ENCODE measurements around the gene BMP2K. TPM values are rescaled to one million over a fixed set of nuclear protein-coding genes. Genes with fewer than 3 reads are reported as not detected.

Gene BMP2K
- total RNA-seq, 1 donor from 2014 or later, result 92.9 TPM

- no peak for ATAC-seq
Observed at GRCh38 chr4:78763251-78763650, 12.9 kb upstream of the BMP2K start.

DNA sequence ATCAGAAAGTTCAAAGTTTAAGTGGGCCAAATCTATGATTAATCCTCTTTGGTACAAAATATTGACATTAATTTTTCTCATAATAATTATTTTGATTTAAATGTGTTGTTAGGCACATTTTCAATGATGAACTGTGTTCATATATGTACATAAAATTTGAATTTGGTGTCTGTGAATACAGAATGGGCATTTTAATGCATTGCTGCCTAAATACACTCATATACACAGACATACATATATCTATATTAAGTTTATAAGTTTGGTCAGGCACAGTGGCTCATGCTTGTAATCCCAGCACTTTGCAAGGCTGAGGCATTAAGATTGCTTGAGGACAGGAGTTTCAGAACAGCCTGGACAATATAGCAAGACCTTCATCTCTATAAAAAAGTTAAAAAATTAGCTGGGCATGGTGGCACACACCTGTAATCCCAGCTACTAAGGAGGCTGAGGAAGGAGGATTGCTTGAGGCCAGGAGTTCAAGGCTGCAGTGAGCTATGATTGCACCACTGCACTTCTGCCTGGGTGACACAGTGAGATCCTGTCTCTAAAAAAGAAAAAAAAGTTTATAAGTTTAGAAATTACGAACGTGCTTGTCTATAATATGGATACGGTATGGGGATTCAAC, 12.3 kb upstream of the BMP2K start:
- no peak for DNase-seq (ENCODE audit: low spot score)
- no peak for ATAC-seq
- intact Hi-C loops (cut with DNase I), result no loop called here

More at GRCh38 chr4:78763251-78763650, 12.9 kb upstream of the BMP2K start:
- intact Hi-C loops (cut with DNase I), result no loop called here
- DNase-seq (ENCODE audit: low spot score), result no peak

- intact Hi-C loops (cut with DNase I), result no loop called here
- no peak for ATAC-seq
- DNase-seq (ENCODE audit: low spot score), result no peak
Observed at GRCh38 chr4:78764498-78764961, 11.6 kb upstream of the BMP2K start.

DNA sequence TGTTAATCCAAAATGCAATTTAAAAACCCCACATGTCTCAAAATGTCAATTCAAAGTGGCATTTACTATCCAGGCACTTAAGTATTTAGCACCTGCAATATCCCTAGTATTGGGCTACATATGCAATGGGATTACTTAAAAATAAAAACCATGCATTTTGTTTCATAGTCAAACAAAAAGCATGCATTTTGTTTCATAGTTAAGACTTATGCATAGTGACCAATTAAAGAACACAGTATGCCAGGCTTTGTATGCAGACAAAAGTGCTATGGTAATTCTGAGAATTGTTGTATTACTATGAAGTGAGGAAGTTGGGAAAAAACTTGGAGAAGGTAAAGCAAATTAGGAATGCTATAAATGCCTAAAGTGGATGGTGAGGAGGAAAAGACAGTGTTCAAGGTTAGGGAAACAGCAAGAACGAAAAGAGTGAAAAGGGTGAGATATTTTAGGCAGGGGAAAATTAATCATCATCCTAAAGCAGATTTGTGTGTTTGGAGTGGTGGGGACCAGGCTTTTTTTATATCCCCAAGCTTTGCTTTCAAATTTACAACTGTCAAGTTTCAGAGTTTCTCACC, 10.6 kb upstream of the BMP2K start:
- intact Hi-C loops (cut with DNase I), result no loop called here
- DNase-seq (ENCODE audit: low spot score), result no peak
- no peak for ATAC-seq

DNA sequence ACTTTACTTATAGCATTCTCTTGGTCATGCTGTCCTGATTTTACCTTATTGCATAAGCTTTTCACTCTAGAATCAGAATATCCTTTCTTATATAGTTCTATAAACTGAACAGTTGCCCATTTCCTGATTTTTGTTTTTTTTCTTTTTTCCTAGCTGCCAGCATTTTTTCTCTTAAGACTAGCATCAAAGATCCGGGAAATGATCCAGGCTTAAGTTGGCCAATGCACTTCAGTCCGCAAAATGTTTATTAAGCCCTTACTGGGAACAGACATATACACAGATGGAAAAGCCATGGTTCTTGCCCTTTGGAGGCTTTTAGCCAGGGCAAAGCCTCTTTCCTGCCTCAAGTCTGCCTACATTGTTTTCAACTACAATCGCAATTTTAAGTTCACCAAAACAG, 10.1 kb upstream of the BMP2K start:
- DNase-seq (ENCODE audit: low spot score) (no peak), ATAC-seq (no peak)
- intact Hi-C loops (cut with DNase I), result no loop called here

- no peak for DNase-seq (ENCODE audit: low spot score)
- intact Hi-C loops (cut with DNase I), result no loop called here
- ATAC-seq, result no peak
Observed at GRCh38 chr4:78766650-78767049, 9.5 kb upstream of the BMP2K start.

- DNase-seq (ENCODE audit: low spot score) (no peak), ATAC-seq (no peak)
- intact Hi-C loops (cut with DNase I), result no loop called here
Observed at GRCh38 chr4:78767350-78767749, 8.8 kb upstream of the BMP2K start.

DNA sequence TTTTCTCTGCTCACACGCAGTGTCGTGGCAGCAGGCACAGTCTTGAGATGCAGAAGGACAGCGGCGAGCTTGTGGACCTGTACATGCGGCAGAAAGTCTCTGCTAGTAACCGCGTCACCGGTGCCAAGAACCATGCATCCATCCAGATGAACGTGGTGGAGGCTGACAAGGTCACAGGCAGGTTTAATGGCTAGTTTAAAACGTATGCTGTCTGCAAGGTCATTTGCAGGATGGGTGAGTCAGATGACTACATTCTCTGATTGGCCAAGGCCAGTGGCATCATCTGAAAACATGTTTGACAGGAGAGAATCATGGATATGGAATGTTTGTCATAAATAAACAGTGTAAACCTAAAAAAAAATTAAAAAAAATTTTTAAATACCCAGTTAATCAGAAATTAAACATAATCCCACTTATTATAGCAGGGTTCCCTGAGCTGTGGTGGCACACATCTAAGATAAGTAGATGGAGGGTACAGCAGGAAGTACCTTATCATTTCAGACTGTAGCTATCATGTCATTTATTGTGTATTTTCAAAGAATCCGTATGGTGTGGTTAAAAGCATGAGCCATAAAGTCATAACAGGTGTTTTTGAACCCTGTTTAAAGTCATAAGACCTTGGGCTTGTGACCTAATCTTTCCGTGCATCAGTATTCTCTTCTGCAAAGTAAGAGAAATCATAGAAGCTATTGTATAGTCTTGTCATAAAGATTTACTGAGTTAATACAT, 7.5 kb upstream of the BMP2K start:
- ATAC-seq, result no peak
- DNase-seq (ENCODE audit: low spot score), result no peak
- intact Hi-C loops (cut with DNase I), result no loop called here

GRCh38 chr4:78770091-78770642, 6.0 kb upstream of the BMP2K start:
- no peak for DNase-seq (ENCODE audit: low spot score)
- intact Hi-C loops (cut with DNase I), result no loop called here
- no peak for ATAC-seq

DNA sequence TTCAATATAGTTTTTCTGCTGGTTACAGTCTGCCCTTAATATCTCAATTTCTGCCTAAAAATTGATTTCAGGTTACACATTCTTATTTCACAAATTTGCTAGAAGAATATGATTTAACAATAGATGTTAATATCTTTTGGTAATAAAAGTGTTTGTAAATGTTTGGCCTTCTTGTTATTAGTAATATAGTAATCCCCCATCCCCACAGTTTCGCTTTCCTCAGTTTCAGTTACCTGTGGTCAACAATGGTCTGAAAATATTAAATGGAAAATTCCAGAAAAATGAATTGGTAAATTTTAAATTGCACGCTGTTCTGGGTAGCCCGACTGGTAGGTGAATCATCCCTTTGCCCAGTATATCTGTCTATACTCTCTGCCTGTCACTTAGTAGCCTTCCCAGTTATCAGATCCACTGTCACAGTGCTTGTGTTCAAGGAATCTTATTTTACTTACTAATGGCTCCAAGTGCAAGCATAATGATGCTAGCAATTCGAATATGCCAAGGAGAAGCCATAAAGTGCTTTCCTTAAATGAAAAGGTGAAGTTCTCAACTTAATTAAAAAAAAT, 3.5 kb upstream of the BMP2K start:
- intact Hi-C loops (cut with DNase I), result no loop called here
- no peak for DNase-seq (ENCODE audit: low spot score)

DNA sequence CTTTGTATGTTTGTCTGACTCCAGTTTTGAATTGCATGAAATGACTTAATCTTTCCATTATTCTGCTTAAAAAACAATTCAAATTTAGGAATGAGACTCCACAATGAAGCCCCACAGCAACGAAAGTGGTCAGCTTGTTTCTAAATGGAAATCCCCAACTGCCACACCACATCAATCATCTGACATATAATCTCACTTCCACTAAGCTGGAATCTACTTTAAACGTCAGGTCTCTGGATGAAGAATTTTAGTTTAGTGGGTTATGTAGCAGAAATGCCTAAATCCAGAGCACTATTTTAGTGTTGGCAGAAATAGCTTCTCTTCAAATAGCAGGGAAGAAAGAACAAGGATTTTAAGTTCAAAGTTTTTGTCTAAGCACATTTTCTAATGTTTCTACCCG, 1.7 kb upstream of the BMP2K start:
- ATAC-seq (no peak), DNase-seq (ENCODE audit: low spot score) (no peak)
- intact Hi-C loops (cut with DNase I), result no loop called here

More for the DNA sequence above, 3.5 kb upstream of the BMP2K start:
- ATAC-seq, result no peak

DNA sequence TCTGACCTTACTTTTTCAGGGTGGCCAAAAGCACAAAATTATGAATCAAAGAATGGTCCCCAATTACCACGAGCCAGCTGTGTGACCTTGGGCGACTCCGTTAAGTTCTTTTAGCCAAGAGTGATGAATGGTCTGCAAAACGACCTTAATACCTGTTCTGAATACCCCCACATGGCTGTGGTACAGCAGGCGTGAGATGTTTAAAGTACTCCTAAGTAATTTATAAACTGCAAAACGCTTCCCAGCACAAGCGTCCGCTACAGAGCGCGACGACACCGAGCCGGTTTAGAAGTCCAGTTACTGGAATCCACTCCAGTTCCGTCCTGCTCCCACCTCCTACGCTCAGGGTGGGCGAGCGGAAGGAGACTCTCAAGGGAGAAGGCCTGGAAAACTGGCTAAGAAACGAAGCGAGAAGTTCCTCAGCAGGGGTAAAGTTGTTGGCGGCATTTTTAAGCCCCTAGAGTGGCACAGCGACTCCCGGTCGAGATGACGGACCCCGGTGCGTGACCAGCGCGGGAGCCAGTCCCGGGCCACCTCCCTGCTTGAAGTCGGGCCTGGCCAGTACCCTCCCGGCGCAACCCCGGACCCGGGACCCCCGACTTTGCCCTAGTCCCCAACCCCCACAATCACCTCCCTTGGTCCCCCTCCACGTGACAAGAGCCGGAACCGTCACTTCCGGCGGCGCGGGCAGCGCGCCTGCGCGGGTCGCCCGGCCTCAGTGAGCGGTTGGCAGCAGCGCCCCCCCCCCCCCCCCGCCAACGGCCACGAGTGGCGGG, 659 bp upstream of the BMP2K start:
- ATAC-seq (peak; percentile 97), DNase-seq (ENCODE audit: low spot score) (peak; percentile 93)
- intact Hi-C loops (cut with DNase I), result no loop called here

- DNase-seq (ENCODE audit: low spot score) (no peak), ATAC-seq (peak; percentile 20)
Observed at GRCh38 chr4:78776729-78777575, 802 bp downstream of the BMP2K start.

DNA sequence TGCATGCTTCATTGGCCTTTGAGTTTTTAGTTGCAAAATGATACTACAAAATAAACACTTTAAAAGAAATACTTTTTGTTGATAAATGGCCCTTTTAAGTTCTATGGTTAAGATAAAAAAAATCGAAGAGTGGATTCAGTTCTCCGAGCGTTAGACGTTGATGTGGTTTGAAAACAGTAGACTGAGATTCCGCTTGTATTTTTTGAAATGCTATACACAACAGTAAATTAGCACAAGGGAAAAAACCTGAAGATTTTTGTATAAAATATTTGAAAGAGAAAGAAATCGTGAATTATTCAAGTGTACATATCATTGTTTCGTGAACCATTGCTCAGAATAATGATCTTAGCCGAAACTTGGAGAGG, 1.4 kb downstream of the BMP2K start:
- intact Hi-C loops (cut with DNase I), result no loop called here
- DNase-seq (ENCODE audit: low spot score), result no peak
- ATAC-seq, result no peak

More at GRCh38 chr4:78776729-78777575, 802 bp downstream of the BMP2K start:
- intact Hi-C loops (cut with DNase I), result no loop called here

- ATAC-seq, result no peak
- DNase-seq (ENCODE audit: low spot score), result no peak
- intact Hi-C loops (cut with DNase I), result no loop called here
Observed at GRCh38 chr4:78778530-78778929, 2.4 kb downstream of the BMP2K start.

- ATAC-seq, result no peak
- no peak for DNase-seq (ENCODE audit: low spot score)
- intact Hi-C loops (cut with DNase I), result no loop called here
Observed at GRCh38 chr4:78779280-78779679, 3.1 kb downstream of the BMP2K start.

DNA sequence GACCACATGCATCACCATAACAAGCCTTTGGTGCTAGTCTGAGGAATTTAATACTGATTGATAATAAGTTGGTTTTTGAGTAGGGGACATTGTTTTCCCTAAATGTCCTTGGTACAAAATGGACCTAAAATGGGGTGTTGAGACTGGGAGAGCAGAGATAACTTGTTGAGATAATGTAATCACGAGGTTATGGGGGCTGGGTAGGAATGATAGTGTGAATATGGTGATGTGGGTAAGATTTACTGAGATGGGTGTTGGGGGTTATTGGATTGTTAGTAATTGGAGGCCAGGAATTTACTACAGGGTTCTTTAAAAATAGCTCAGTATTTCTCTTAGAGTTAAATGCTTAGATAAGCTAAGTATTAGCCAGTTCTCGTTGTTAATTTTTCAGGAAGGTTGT, 3.9 kb downstream of the BMP2K start:
- ATAC-seq (no peak), DNase-seq (ENCODE audit: low spot score) (no peak)
- intact Hi-C loops (cut with DNase I), result loop anchor here (10.0 kb wide), 1 partner anchor 155 kb away; no protein-coding TSS in a partner anchor

GRCh38 chr4:78781139-78781538, 5.0 kb downstream of the BMP2K start:
- no peak for DNase-seq (ENCODE audit: low spot score)
- intact Hi-C loops (cut with DNase I), result loop anchor here (10.0 kb wide), 1 partner anchor 156 kb away; no protein-coding TSS in a partner anchor
- no peak for ATAC-seq

Data from sciatic nerve (tissue), 2 donors.